HepG2 (cell line): ENCODE data around the gene CDC37. TPM values are rescaled to one million over a fixed set of nuclear protein-coding genes. Genes with fewer than 3 reads are reported as not detected.

Experiments
- ATAC-seq: fragments of 200-7000 bp; cut with Tn5 transposase; 3 replicates; pipeline ENCODE4 v1.9.1; 2020; ENCODE audit warnings: mild to moderate bottlenecking, moderate library complexity
- BruUV-seq: library from RNA; stranded (reverse); fragments of 400-500 nt; replicated peaks from 2 replicates; lab custom pipeline; 2021; lab: Mats Ljungman, UMichigan
- CTCF ChIA-PET: fragments of 300-600 bp; formaldehyde crosslinking; extraction: SDS; loops from one replicate; lab custom pipeline; 2021; ENCODE audit warnings: low total read pairs, inconsistent platforms, low intra/inter-chr PET ratio; lab: Yijun Ruan, JAX
- POLR2A ChIA-PET: fragments of 350-600 bp; sonication (Branson Sonifier 250); formaldehyde crosslinking; loops from one replicate; lab custom pipeline; 2020; ENCODE audit warnings: antibody characterized with exemption, inconsistent platforms; lab: Yijun Ruan, JAX
- DNase-seq: peaks from one replicate; pipeline ENCODE4 v3.0.0-alpha.2; 2015; ENCODE audit warnings: low spot score
- FAIRE-seq: peaks from 3 replicates; lab custom pipeline; 2011; peaks lifted over from hg19 to GRCh38; lab: Jason Lieb, UNC
- H2AFZ ChIP-seq: one replicate; pipeline ENCODE4 v1.6.1; 2011; ENCODE audit warnings: low read length, inconsistent platforms
- H3K27ac ChIP-seq: fragments of 300-600 bp; 3 replicates; pipeline ENCODE4 v1.8.0; 2011; ENCODE audit warnings: mixed run types, mild to moderate bottlenecking, mixed read lengths, low read length, inconsistent platforms; ENCODE audit not compliant: insufficient read depth; ENCODE audit errors: extremely low read length
- H3K27me3 ChIP-seq, 2 experiments: fragments of 200-600 bp in 1 of 2; 2 replicates in 1 of 2; 3 replicates in 1 of 2; pipeline versions ENCODE4 v1.6.0 to v1.8.0; 2011; ENCODE audit warnings: low read length in 2 of 2, mild to moderate bottlenecking in 2 of 2, moderate library complexity in 2 of 2, inconsistent platforms in 1 of 2; ENCODE audit not compliant: insufficient read depth in 2 of 2, control insufficient read depth in 1 of 2
- H3K36me3 ChIP-seq, 2 experiments: fragments of 200-600 bp in 1 of 2; replicated peaks in 1 of 2; 2 replicates in 1 of 2; 3 replicates in 1 of 2; pipeline versions ENCODE4 v1.5.1 to v1.8.0; 2011; ENCODE audit warnings: low read length in 2 of 2, inconsistent platforms in 1 of 2; ENCODE audit not compliant: insufficient read depth in 2 of 2, control insufficient read depth in 1 of 2
- H3K4me1 ChIP-seq: 2 replicates; pipeline ENCODE4 v1.5.1; 2012; ENCODE audit warnings: low read length, inconsistent platforms; ENCODE audit not compliant: insufficient read depth
- H3K4me2 ChIP-seq: 2 replicates; pipeline ENCODE4 v1.6.0; 2011; ENCODE audit warnings: low read depth, low read length, inconsistent platforms
- H3K4me3 ChIP-seq, 3 experiments: fragments of 200-600 bp in 1 of 3; sonication (generic), shearing (Covaris generic) in 1 of 3; replicated peaks in 1 of 3; 2 replicates each; pipeline ENCODE4 v1.5.1; 2011 to 2016; ENCODE audit warnings: low read length in 3 of 3, inconsistent platforms in 2 of 3, low read depth in 2 of 3, mild to moderate bottlenecking in 2 of 3, control low read depth in 1 of 3, mixed read lengths in 1 of 3; ENCODE audit not compliant: insufficient read depth in 1 of 3
- H3K79me2 ChIP-seq: one replicate; pipeline ENCODE4 v1.6.1; 2011; ENCODE audit warnings: low read length, inconsistent platforms; ENCODE audit not compliant: insufficient read depth
- H3K9ac ChIP-seq: 2 replicates; pipeline ENCODE4 v1.6.0; 2011; ENCODE audit warnings: mild to moderate bottlenecking, low read depth, low read length, inconsistent platforms; ENCODE audit not compliant: insufficient read depth
- H3K9me3 ChIP-seq: 2 replicates; pipeline ENCODE4 v1.5.1; 2012; ENCODE audit warnings: mild to moderate bottlenecking, low read length
- H4K20me1 ChIP-seq: 2 replicates; pipeline ENCODE4 v1.6.0; 2011; ENCODE audit warnings: inconsistent platforms, mild to moderate bottlenecking, low read length, moderate library complexity; ENCODE audit not compliant: insufficient read depth
- ARNT2 ChIP-seq: sonication (generic); formaldehyde crosslinking; IDR thresholded peaks from 2 replicates; pipeline ENCODE4 v1.8.0; 2022; ENCODE audit warnings: mild to moderate bottlenecking, low read depth, missing genetic modification reagents, moderate library complexity
- CHCHD3 ChIP-seq: sonication (generic); formaldehyde crosslinking; IDR thresholded peaks from 2 replicates; pipeline ENCODE4 v1.8.0; 2022; ENCODE audit warnings: mild to moderate bottlenecking, missing genetic modification reagents, moderate library complexity
- NFKBIZ ChIP-seq: IDR thresholded peaks from 2 replicates; pipeline ENCODE4 v1.6.1; 2018; ENCODE audit warnings: missing genetic modification reagents, missing compliant biosample characterization
- NONO ChIP-seq, 2 experiments: fragments of 450-650 bp in 1 of 2; sonication (generic) in 1 of 2; formaldehyde crosslinking in 1 of 2; IDR thresholded peaks in 1 of 2; conservative IDR thresholded peaks in 1 of 2; 2 replicates each; pipeline versions ENCODE4 v1.6.1 to v1.8.0; 2017 to 2022; ENCODE audit warnings: mild to moderate bottlenecking in 1 of 2, missing genetic modification reagents in 1 of 2, moderate library complexity in 1 of 2
- PHB2 ChIP-seq: fragments of 450-650 bp; IDR thresholded peaks from 2 replicates; pipeline ENCODE4 v1.6.1; 2018; ENCODE audit not compliant: partially characterized antibody
- RBM39 ChIP-seq: fragments of 200-400 bp; formaldehyde crosslinking; IDR thresholded peaks from one replicate; pipeline ENCODE4 v1.6.1; 2018; ENCODE audit warnings: antibody characterized with exemption, mild to moderate bottlenecking, low read depth, low read length; ENCODE audit not compliant: poor library complexity, severe bottlenecking
- SP140L ChIP-seq: sonication (generic); formaldehyde crosslinking; IDR thresholded peaks from 2 replicates; pipeline ENCODE4 v1.4.0; 2020; ENCODE audit warnings: missing genetic modification reagents, borderline replicate concordance
- ZFY ChIP-seq: sonication (generic); formaldehyde crosslinking; IDR thresholded peaks from 2 replicates; pipeline ENCODE4 v1.4.0; 2020; ENCODE audit warnings: missing genetic modification reagents
- ZNF333 ChIP-seq: sonication (generic); formaldehyde crosslinking; IDR thresholded peaks from 2 replicates; pipeline ENCODE4 v1.4.0; 2020; ENCODE audit warnings: mild to moderate bottlenecking, missing genetic modification reagents, borderline replicate concordance
- ZNF33A ChIP-seq: sonication (generic); formaldehyde crosslinking; IDR thresholded peaks from 2 replicates; pipeline ENCODE4 v1.5.1; 2020; ENCODE audit warnings: missing genetic modification reagents, mild to moderate bottlenecking, moderate library complexity, borderline replicate concordance
- ZNF430 ChIP-seq: sonication (generic); formaldehyde crosslinking; IDR thresholded peaks from 2 replicates; pipeline ENCODE4 v1.9.0; 2021; ENCODE audit warnings: mild to moderate bottlenecking, missing genetic modification reagents
- WGBS: methylation state at CpG from one replicate; pipeline ENCODE4 v1.1.6; 2017; ENCODE audit warnings: low lambda C conversion rate; 5-methylcytosine and 5-hydroxymethylcytosine counted together
- in situ Hi-C: cut with HindIII; loops from 2 replicates; pipeline ENCODE4 v1.10.0; 2017; ENCODE audit warnings: low pct_unique_long_range_greater_than_20kb; ENCODE audit not compliant: extremely low pct_ligation_motif_present
- intact Hi-C: fragments of 100-400 bp; cut with micrococcal nuclease; formaldehyde crosslinking; loops from one replicate; pipeline ENCODE4 v1.10.0; 2022; ENCODE audit not compliant: unreplicated experiment
- polyA plus RNA-seq, 8 experiments: library from polyadenylated mRNA; depleted of rRNA in 3 of 8; stranded (reverse) in 7 of 8; unstranded in 1 of 8; fragments of >200 nt; fragmentation: Illumina TruSeq in 4 of 8; extraction: Trizol in 4 of 8; gene quantifications; 2 replicates each; pipeline versions ENCODE4 v1.2.1 to v1.2.3, GENCODE V29; 2011 to 2016; ENCODE audit warnings: low read depth in 4 of 8, missing spikeins in 1 of 8, mixed read lengths in 1 of 8; ENCODE audit not compliant: insufficient read depth in 1 of 8
- total RNA-seq, 5 experiments: library from RNA; depleted of rRNA; stranded (reverse); fragments of >200 nt; fragmentation: Illumina TruSeq; extraction: Trizol; gene quantifications; 2 replicates each; pipeline ENCODE4 v1.2.3, GENCODE V29; 2016; ENCODE audit warnings: low read depth in 1 of 5
- TF ChIP-seq, protein P1 (sequence below): sonication (generic); formaldehyde crosslinking; conservative IDR thresholded peaks from 2 replicates; pipeline ENCODE4 v1.8.0; 2022; ENCODE audit warnings: mild to moderate bottlenecking, moderate library complexity, missing genetic modification reagents
- TF ChIP-seq, protein P2 (sequence below): IDR thresholded peaks from 2 replicates; pipeline ENCODE4 v1.6.1; 2016; ENCODE audit warnings: missing compliant biosample characterization, missing genetic modification reagents, borderline replicate concordance
- TF ChIP-seq, protein P3 (sequence below): sonication (generic); formaldehyde crosslinking; IDR thresholded peaks from 2 replicates; pipeline ENCODE4 v1.4.0; 2020; ENCODE audit warnings: missing genetic modification reagents

Gene CDC37
- total and polyA plus RNA-seq, 2 of the 13 experiments (the other 11 are each of a cell fraction or from before 2014, with no cell fraction given) = 158 to 177 TPM

DNA sequence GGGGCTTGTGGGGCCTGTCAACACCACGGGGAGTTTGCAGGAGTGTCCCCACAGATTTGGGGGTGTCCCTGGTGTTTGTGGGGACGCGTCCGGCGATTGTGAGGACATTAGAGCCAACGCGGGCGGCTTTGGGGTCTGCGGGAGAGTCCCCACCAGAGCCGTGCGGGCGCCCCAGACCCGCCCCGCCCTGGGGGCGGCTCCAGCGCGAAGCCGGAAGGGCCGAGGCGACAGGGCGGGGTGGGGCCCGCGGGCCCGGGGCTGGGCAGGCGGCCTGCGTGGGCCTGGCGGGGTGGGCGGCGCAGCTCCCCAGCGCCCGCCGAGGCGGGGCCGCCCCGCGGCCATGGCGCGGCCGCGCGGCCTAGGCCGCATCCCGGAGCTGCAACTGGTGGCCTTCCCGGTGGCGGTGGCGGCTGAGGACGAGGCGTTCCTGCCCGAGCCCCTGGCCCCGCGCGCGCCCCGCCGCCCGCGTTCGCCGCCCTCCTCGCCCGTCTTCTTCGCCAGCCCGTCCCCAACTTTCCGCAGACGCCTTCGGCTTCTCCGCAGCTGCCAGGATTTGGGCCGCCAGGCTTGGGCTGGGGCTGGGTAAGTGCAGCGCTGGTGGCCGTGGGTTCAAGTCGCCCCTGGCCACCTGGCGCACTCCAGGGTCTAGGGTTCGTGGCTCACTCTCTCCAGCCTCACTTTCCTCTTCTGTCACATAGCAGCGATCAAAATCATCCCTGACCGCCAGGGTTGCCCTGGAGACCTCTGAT, 27.3 kb upstream of the CDC37 start:
- no peaks in the 10 kb centered on the region for H4K20me1 ChIP-seq
- 3% methylated on average over 6 of the region's 75 CpGs for WGBS
- intact Hi-C loops (no loop called here), in situ Hi-C loops (no loop called here)
- no peak for FAIRE-seq
- H3K4me1 ChIP-seq = peaks cover 23% of the 10 kb centered on the region
- peaks cover 0 to 21% of the 10 kb centered on the region in 2 experiments; a peak in 1 of 5 replicates for H3K27me3 ChIP-seq
- H3K4me2 ChIP-seq = peak overlapping the region; percentile 98
- H3K27ac ChIP-seq = no peak overlapping the region
- peak; percentile 79 for ATAC-seq
- no TSS peak for BruUV-seq
- H3K36me3 ChIP-seq = no peaks in the 10 kb centered on the region
- H2AFZ ChIP-seq = no peak overlapping the region
- POLR2A ChIA-PET = interaction anchor here (0.8 to 1.6 kb wide), 2 partner anchors 14 to 50 kb away, joined by 3 to 4 read pairs; partner anchors contain the start of gene TYK2
- H3K79me2 ChIP-seq = no peaks in the 10 kb centered on the region
- no peak for DNase-seq
- peak overlapping the region; percentile 80 for H3K9ac ChIP-seq
- peak overlapping the region; percentile 68 to 84 (median 83) for H3K4me3 ChIP-seq
- no peaks in the 10 kb centered on the region for H3K9me3 ChIP-seq
- CTCF ChIA-PET = no interaction called here
- peak; percentile 83 for TF ChIP-seq ARNT2 (CRISPR knock-in tag)
- 0 out of 2 replicates have a peak, but pooled peaks have one; percentile 58 for TF ChIP-seq CHCHD3 (CRISPR knock-in tag)
- peak; percentile 35; the same call in 1 of the 2 replicates for TF ChIP-seq ZNF430 (CRISPR knock-in tag)
- no peak for TF ChIP-seq NONO (IDR thresholded peaks at IDR 0.05)
- TF ChIP-seq NONO (CRISPR knock-in tag; conservative IDR thresholded peaks at IDR 0.05) = 0 out of 2 replicates have a peak, but pooled peaks have one; percentile 17
- TF ChIP-seq ZFY (CRISPR knock-in tag) = peak; percentile 87
- 0 out of 2 replicates have a peak, but pooled peaks have one; percentile 32 for TF ChIP-seq ZNF333
- TF ChIP-seq, protein P1, sequence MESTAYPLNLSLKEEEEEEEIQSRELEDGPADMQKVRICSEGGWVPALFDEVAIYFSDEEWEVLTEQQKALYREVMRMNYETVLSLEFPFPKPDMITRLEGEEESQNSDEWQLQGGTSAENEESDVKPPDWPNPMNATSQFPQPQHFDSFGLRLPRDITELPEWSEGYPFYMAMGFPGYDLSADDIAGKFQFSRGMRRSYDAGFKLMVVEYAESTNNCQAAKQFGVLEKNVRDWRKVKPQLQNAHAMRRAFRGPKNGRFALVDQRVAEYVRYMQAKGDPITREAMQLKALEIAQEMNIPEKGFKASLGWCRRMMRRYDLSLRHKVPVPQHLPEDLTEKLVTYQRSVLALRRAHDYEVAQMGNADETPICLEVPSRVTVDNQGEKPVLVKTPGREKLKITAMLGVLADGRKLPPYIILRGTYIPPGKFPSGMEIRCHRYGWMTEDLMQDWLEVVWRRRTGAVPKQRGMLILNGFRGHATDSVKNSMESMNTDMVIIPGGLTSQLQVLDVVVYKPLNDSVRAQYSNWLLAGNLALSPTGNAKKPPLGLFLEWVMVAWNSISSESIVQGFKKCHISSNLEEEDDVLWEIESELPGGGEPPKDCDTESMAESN = 0 out of 2 replicates have a peak, but pooled peaks have one; percentile 41
- peak; percentile 2 for TF ChIP-seq RBM39
- TF ChIP-seq, protein P2, sequence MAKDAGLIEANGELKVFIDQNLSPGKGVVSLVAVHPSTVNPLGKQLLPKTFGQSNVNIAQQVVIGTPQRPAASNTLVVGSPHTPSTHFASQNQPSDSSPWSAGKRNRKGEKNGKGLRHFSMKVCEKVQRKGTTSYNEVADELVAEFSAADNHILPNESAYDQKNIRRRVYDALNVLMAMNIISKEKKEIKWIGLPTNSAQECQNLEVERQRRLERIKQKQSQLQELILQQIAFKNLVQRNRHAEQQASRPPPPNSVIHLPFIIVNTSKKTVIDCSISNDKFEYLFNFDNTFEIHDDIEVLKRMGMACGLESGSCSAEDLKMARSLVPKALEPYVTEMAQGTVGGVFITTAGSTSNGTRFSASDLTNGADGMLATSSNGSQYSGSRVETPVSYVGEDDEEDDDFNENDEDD (CRISPR knock-in tag) = no peak
- TF ChIP-seq PHB2 = no peak
- TF ChIP-seq SP140L (CRISPR knock-in tag) = no peak
- TF ChIP-seq, protein P3, sequence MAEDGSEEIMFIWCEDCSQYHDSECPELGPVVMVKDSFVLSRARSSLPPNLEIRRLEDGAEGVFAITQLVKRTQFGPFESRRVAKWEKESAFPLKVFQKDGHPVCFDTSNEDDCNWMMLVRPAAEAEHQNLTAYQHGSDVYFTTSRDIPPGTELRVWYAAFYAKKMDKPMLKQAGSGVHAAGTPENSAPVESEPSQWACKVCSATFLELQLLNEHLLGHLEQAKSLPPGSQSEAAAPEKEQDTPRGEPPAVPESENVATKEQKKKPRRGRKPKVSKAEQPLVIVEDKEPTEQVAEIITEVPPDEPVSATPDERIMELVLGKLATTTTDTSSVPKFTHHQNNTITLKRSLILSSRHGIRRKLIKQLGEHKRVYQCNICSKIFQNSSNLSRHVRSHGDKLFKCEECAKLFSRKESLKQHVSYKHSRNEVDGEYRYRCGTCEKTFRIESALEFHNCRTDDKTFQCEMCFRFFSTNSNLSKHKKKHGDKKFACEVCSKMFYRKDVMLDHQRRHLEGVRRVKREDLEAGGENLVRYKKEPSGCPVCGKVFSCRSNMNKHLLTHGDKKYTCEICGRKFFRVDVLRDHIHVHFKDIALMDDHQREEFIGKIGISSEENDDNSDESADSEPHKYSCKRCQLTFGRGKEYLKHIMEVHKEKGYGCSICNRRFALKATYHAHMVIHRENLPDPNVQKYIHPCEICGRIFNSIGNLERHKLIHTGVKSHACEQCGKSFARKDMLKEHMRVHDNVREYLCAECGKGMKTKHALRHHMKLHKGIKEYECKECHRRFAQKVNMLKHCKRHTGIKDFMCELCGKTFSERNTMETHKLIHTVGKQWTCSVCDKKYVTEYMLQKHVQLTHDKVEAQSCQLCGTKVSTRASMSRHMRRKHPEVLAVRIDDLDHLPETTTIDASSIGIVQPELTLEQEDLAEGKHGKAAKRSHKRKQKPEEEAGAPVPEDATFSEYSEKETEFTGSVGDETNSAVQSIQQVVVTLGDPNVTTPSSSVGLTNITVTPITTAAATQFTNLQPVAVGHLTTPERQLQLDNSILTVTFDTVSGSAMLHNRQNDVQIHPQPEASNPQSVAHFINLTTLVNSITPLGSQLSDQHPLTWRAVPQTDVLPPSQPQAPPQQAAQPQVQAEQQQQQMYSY (CRISPR knock-in tag) = no peak
- TF ChIP-seq ZNF33A (CRISPR knock-in tag) = no peak
- TF ChIP-seq NFKBIZ (CRISPR knock-in tag) = no peak
